H1 (cell line): ENCODE measurements around the gene C6orf163. TPM values are rescaled to one million over a fixed set of nuclear protein-coding genes. Genes with fewer than 3 reads are reported as not detected.

Experiments
- CBX5 ChIP-seq: fragments of 300-800, 300-1000 bp; sonication (generic); IDR thresholded peaks from 2 replicates; pipeline ENCODE4 v1.7.1; 2016; ENCODE audit warnings: antibody characterized with exemption, low read length, low read depth
- CHD1 ChIP-seq: IDR thresholded peaks from 2 replicates; pipeline ENCODE4 v1.6.1; 2012; ENCODE audit warnings: low read depth, low read length, improper control_type of control experiment
- CHD7 ChIP-seq: fragments of 300-600 bp; sonication (generic); IDR thresholded peaks from 2 replicates; pipeline ENCODE4 v1.7.1; 2012; ENCODE audit warnings: low read length, moderate library complexity, mild to moderate bottlenecking, inconsistent platforms; ENCODE audit not compliant: insufficient replicate concordance
- CTCF ChIP-seq, 3 experiments: IDR thresholded peaks; 1 replicate in 2 of 3; 2 replicates in 1 of 3; pipeline versions ENCODE4 v1.5.1 to v1.6.1; 2011; ENCODE audit warnings: low read length in 3 of 3, mild to moderate bottlenecking in 3 of 3, inconsistent platforms in 2 of 3, low read depth in 1 of 3, moderate library complexity in 1 of 3; ENCODE audit not compliant: insufficient read depth in 1 of 3; ENCODE audit errors: control extremely low read depth in 1 of 3
- SRF ChIP-seq: IDR thresholded peaks from 2 replicates; pipeline ENCODE4 v1.6.1; 2011; ENCODE audit warnings: mild to moderate bottlenecking, low read depth, low read length, moderate library complexity
- YY1 ChIP-seq: IDR thresholded peaks from 2 replicates; pipeline ENCODE4 v1.6.1; 2011; ENCODE audit warnings: low read depth, mild to moderate bottlenecking, low read length
- ZNF274 ChIP-seq: IDR thresholded peaks from 2 replicates; pipeline ENCODE4 v1.7.0; 2012; ENCODE audit warnings: low read length, borderline replicate concordance; ENCODE audit errors: extremely low read depth
- polyA plus RNA-seq, 7 experiments: library from polyadenylated mRNA; depleted of rRNA in 3 of 7; stranded (reverse) in 5 of 7; unstranded in 2 of 7; fragments of >200 nt in 5 of 7; fragments of 200-250 nt in 2 of 7; gene quantifications; 1 replicate in 5 of 7; 2 replicates in 1 of 7; 4 replicates in 1 of 7; pipeline versions ENCODE4 v1.2.1 to v1.2.3, GENCODE V29; 2011 to 2013; ENCODE audit warnings: missing spikeins in 2 of 7, mixed read lengths in 2 of 7
- total RNA-seq: library from RNA; stranded (reverse); fragmentation: NEBNext Ultra II Directional; extraction: Animal tissue kit (Norgen Biotek cat#: 25700); gene quantifications from 2 replicates; pipeline ENCODE4 v1.2.1, GENCODE V29; 2021

C6orf163 gene
- total and polyA plus RNA-seq, 2 of the 8 experiments (the other 6 are each of a cell fraction or from before 2014, with no cell fraction given) = 0.36 to 1.5 TPM

- TF ChIP-seq CHD7 (no peak), CTCF (IDR thresholded peaks at IDR 0.05; ENCODE audit: control extremely low read depth in 1 of 3, insufficient read depth in 1 of 3, low read depth in 1 of 3, low read length in 3 of 3) (no peak), SRF (no peak), CBX5 (no peak), ZNF274 (no peak), CHD1 (no peak), YY1 (no peak)
These were observed 64.1 kb downstream of the C6orf163 start (continued) for GRCh38 chr6:87408721-87409155.
